Activated B cell treated with CpG ODN at 0.5 μM for 24 hours (primary cell): Measurements from ENCODE around the gene CASZ1. TPM values are rescaled to one million over a fixed set of nuclear protein-coding genes. Genes with fewer than 3 reads are reported as not detected.

Source experiments
- ATAC-seq: fragments of 200-7000 bp; cut with Tn5 transposase; one replicate; pipeline ENCODE4 v1.10.0; 2021; ENCODE audit warnings: low read depth, mild to moderate bottlenecking, moderate library complexity
- CTCF ChIA-PET: fragments of 350-600 bp; sonication (Branson Sonifier 250); formaldehyde crosslinking; loops from one replicate; lab custom pipeline; 2021; ENCODE audit warnings: antibody characterized with exemption; lab: Charles Lee
- POLR2A ChIA-PET: fragments of 350-600 bp; sonication (Branson Sonifier 250); formaldehyde crosslinking; loops from one replicate; lab custom pipeline; 2021; ENCODE audit warnings: antibody characterized with exemption; lab: Charles Lee
- DNase-seq: peaks from one replicate; pipeline ENCODE4 v3.0.0; 2022
- H3K27ac Mint-ChIP-seq: one replicate; pipeline ENCODE4 v1.8.0; 2020; ENCODE audit warnings: mixed read lengths
- H3K27me3 Mint-ChIP-seq: one replicate; pipeline ENCODE4 v1.8.0; 2021; ENCODE audit warnings: mixed read lengths
- H3K36me3 Mint-ChIP-seq: one replicate; pipeline ENCODE4 v1.8.0; 2021; ENCODE audit warnings: low read depth, mixed read lengths
- H3K4me1 Mint-ChIP-seq: one replicate; pipeline ENCODE4 v1.8.0; 2021; ENCODE audit warnings: mixed read lengths
- H3K4me3 Mint-ChIP-seq: one replicate; pipeline ENCODE4 v1.8.0; 2020; ENCODE audit warnings: mild to moderate bottlenecking, mixed read lengths
- H3K9me3 Mint-ChIP-seq: one replicate; pipeline ENCODE4 v1.8.0; 2020; ENCODE audit warnings: mixed read lengths
- CTCF ChIP-seq: fragments of 200-600 bp; IDR thresholded peaks from one replicate; pipeline ENCODE4 v1.8.0; 2022; ENCODE audit warnings: antibody characterized with exemption, mild to moderate bottlenecking
- intact Hi-C: fragments of 100-400 bp; cut with micrococcal nuclease; formaldehyde crosslinking; loops from one replicate; pipeline ENCODE4 v1.15.1; 2024
- total RNA-seq: library from RNA; stranded (reverse); gene quantifications from 2 replicates; pipeline ENCODE4 v1.2.3, GENCODE V29; 2022

CASZ1 gene
- total RNA-seq, 1 donor from 2014 or later: 35.6 TPM

GRCh38 chr1:10820422-10820821 lies 24.0 kb upstream of the CASZ1 start:
- CTCF ChIA-PET: no interaction called here
- no peaks in the 10 kb centered on the region for H3K36me3 Mint-ChIP-seq
- intact Hi-C loops: no loop called here

GRCh38 chr1:10819198-10819901 lies 22.9 kb upstream of the CASZ1 start:
- DNase-seq (no peak), ATAC-seq (no peak)
- Mint-ChIP-seq H3K9me3 (no peaks in the 10 kb centered on the region), H3K4me3 (no peak overlapping the region), H3K27me3 (peaks cover 21% of the 10 kb centered on the region), H3K4me1 (no peaks in the 10 kb centered on the region), H3K27ac (no peak overlapping the region), H3K36me3 (no peaks in the 10 kb centered on the region)
- ChIA-PET POLR2A (no interaction called here), CTCF (no interaction called here)
- no peak for TF ChIP-seq CTCF
- intact Hi-C loops: no loop called here

More at GRCh38 chr1:10820422-10820821, 24.0 kb upstream of the CASZ1 start:
- no peak for DNase-seq
- no peak for ATAC-seq
- H3K4me3 Mint-ChIP-seq: no peak overlapping the region
- no peak overlapping the region for H3K27ac Mint-ChIP-seq
- peaks cover 18% of the 10 kb centered on the region for H3K27me3 Mint-ChIP-seq
- POLR2A ChIA-PET: no interaction called here
- no peaks in the 10 kb centered on the region for H3K9me3 Mint-ChIP-seq
- H3K4me1 Mint-ChIP-seq: no peaks in the 10 kb centered on the region
- no peak for TF ChIP-seq CTCF

- no peaks in the 10 kb centered on the region for H3K36me3 Mint-ChIP-seq
- POLR2A ChIA-PET: no interaction called here
- CTCF ChIA-PET: no interaction called here
- H3K4me3 Mint-ChIP-seq: no peak overlapping the region
- TF ChIP-seq CTCF: no peak
- no peak for DNase-seq
- H3K9me3 Mint-ChIP-seq: no peaks in the 10 kb centered on the region
- no peak for ATAC-seq
- intact Hi-C loops: no loop called here
- H3K27me3 Mint-ChIP-seq: peaks cover 21% of the 10 kb centered on the region
- H3K27ac Mint-ChIP-seq: no peak overlapping the region
- H3K4me1 Mint-ChIP-seq: no peaks in the 10 kb centered on the region
These were observed 22.1 kb upstream of the CASZ1 start for GRCh38 chr1:10818262-10819197.

GRCh38 chr1:10816743-10817369 lies 20.4 kb upstream of the CASZ1 start:
- H3K4me1 Mint-ChIP-seq: no peaks in the 10 kb centered on the region
- TF ChIP-seq CTCF: no peak
- peaks cover 18% of the 10 kb centered on the region for H3K27me3 Mint-ChIP-seq
- ChIA-PET POLR2A (no interaction called here), CTCF (no interaction called here)
- intact Hi-C loops: no loop called here
- H3K27ac Mint-ChIP-seq: no peak overlapping the region
- no peak for ATAC-seq
- H3K9me3 Mint-ChIP-seq: no peaks in the 10 kb centered on the region
- H3K4me3 Mint-ChIP-seq: no peak overlapping the region
- DNase-seq: no peak
- H3K36me3 Mint-ChIP-seq: no peaks in the 10 kb centered on the region

GRCh38 chr1:10816233-10816632 lies 19.8 kb upstream of the CASZ1 start:
- no peaks in the 10 kb centered on the region for H3K4me1 Mint-ChIP-seq
- no peaks in the 10 kb centered on the region for H3K9me3 Mint-ChIP-seq
- H3K27ac Mint-ChIP-seq: no peak overlapping the region
- DNase-seq (no peak), ATAC-seq (no peak)
- ChIA-PET POLR2A (no interaction called here), CTCF (no interaction called here)
- peaks cover 18% of the 10 kb centered on the region for H3K27me3 Mint-ChIP-seq
- no peak for TF ChIP-seq CTCF
- intact Hi-C loops: no loop called here
- H3K36me3 Mint-ChIP-seq: no peaks in the 10 kb centered on the region
- no peak overlapping the region for H3K4me3 Mint-ChIP-seq
